ENCODE data around the gene VAPA.

Gene VAPA

DNA sequence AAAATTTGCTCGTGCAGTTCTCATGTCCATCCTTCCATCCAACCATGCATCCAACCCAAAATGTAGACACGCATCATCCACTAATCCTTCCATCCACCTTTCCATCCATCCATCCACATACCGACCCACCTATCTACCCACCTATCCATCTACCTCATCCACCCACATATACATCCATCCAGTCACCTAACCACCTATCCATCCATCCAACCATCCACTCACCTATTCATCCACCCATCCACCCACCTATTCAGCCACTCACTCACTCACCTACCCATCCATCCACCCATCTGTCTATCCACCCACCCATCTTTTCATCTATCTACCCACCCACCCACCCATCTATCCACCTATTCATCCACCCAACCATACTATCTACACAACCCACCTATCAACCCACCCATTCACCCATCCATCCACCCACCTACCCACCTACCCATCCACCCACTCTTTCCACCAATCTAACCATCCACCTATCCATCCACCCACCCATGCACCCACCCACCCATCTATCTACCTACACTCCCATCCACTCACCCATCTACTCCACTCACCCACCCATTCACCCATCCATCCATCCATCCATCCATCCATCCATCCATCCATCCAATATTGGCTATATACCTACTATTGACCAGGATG, 94.3 kb downstream of the VAPA start:
- no peak for FAIRE-seq

Measured in endometrium (tissue), 2 donors.